Measurements from ENCODE around the gene B4GALT3. TPM values are rescaled to one million over a fixed set of nuclear protein-coding genes. Genes with fewer than 3 reads are reported as not detected.

B4GALT3 gene
- total RNA-seq, 1 experiment from 2014 or later = 105 TPM

- DNase-seq = no peak
- no peak overlapping the region for H3K4me3 ChIP-seq (ENCODE audit: insufficient read depth, low read depth, low read length)
- H3K27me3 ChIP-seq (ENCODE audit: control insufficient read depth, insufficient read depth, low read length) = no peaks in the 10 kb centered on the region
- H3K36me3 ChIP-seq (replicated peaks; ENCODE audit: control insufficient read depth, insufficient read depth, low read length) = peaks cover 18% of the 10 kb centered on the region
These were observed 39.8 kb upstream of the B4GALT3 start for GRCh38 chr1:161216945-161217712.

GRCh38 chr1:161215076-161215475 lies 37.8 kb upstream of the B4GALT3 start, which contains the start of gene FCER1G:
TSS of gene FCER1G (plus strand) at chr1:161215295. CDS start at chr1:161215322, 27 bp downstream.
- Histone ChIP-seq H3K4me3 (ENCODE audit: insufficient read depth, low read depth, low read length) (no peak within 1 kb of the TSS), H3K36me3 (replicated peaks; ENCODE audit: control insufficient read depth, insufficient read depth, low read length) (peaks cover 30% of the 10 kb centered on the region)
- DNase-seq = no peak

GRCh38 chr1:161214369-161214768 lies 37.1 kb upstream of the B4GALT3 start:
- no peak for DNase-seq
- Histone ChIP-seq H3K36me3 (replicated peaks; ENCODE audit: control insufficient read depth, insufficient read depth, low read length) (peaks cover 32% of the 10 kb centered on the region), H3K4me3 (ENCODE audit: insufficient read depth, low read depth, low read length) (no peak overlapping the region), H3K27me3 (ENCODE audit: control insufficient read depth, insufficient read depth, low read length) (no peaks in the 10 kb centered on the region)

More at GRCh38 chr1:161215076-161215475, 37.8 kb upstream of the B4GALT3 start, which contains the start of gene FCER1G:
- no peaks in the 10 kb centered on the region for H3K27me3 ChIP-seq (ENCODE audit: control insufficient read depth, insufficient read depth, low read length)

GRCh38 chr1:161209790-161210409 lies 32.6 kb upstream of the B4GALT3 start:
- Histone ChIP-seq H3K36me3 (replicated peaks; ENCODE audit: control insufficient read depth, insufficient read depth, low read length) (peaks cover 41% of the 10 kb centered on the region), H3K4me3 (ENCODE audit: insufficient read depth, low read depth, low read length) (no peak overlapping the region), H3K27me3 (ENCODE audit: control insufficient read depth, insufficient read depth, low read length) (no peaks in the 10 kb centered on the region)
- DNase-seq = peak; percentile 91

- no peak overlapping the region for H3K4me3 ChIP-seq (ENCODE audit: insufficient read depth, low read depth, low read length)
- no peaks in the 10 kb centered on the region for H3K27me3 ChIP-seq (ENCODE audit: control insufficient read depth, insufficient read depth, low read length)
- peaks cover 30% of the 10 kb centered on the region for H3K36me3 ChIP-seq (replicated peaks; ENCODE audit: control insufficient read depth, insufficient read depth, low read length)
- DNase-seq = no peak
These were observed 29.9 kb upstream of the B4GALT3 start for GRCh38 chr1:161207173-161207572.

GRCh38 chr1:161206411-161207140 lies 29.3 kb upstream of the B4GALT3 start:
- Histone ChIP-seq H3K36me3 (replicated peaks; ENCODE audit: control insufficient read depth, insufficient read depth, low read length) (peaks cover 27% of the 10 kb centered on the region), H3K27me3 (ENCODE audit: control insufficient read depth, insufficient read depth, low read length) (no peaks in the 10 kb centered on the region), H3K4me3 (ENCODE audit: insufficient read depth, low read depth, low read length) (no peak overlapping the region)
- no peak for DNase-seq

- DNase-seq = peak; percentile 91
- no peaks in the 10 kb centered on the region for H3K27me3 ChIP-seq (ENCODE audit: control insufficient read depth, insufficient read depth, low read length)
- peaks cover 14% of the 10 kb centered on the region for H3K36me3 ChIP-seq (replicated peaks; ENCODE audit: control insufficient read depth, insufficient read depth, low read length)
- peak within 1 kb of the TSS; percentile 82 for H3K4me3 ChIP-seq (ENCODE audit: insufficient read depth, low read depth, low read length)
These were observed 24.8 kb upstream of the B4GALT3 start, which contains the start of gene NDUFS2 for GRCh38 chr1:161201836-161202712. TSS of gene NDUFS2 (plus strand) at chr1:161202367. CDS start at chr1:161202386, 19 bp downstream.

GRCh38 chr1:161200992-161201835 lies 23.9 kb upstream of the B4GALT3 start:
- peak; percentile 60 for DNase-seq
- Histone ChIP-seq H3K4me3 (ENCODE audit: insufficient read depth, low read depth, low read length) (peak overlapping the region; percentile 30), H3K36me3 (replicated peaks; ENCODE audit: control insufficient read depth, insufficient read depth, low read length) (peaks cover 7% of the 10 kb centered on the region), H3K27me3 (ENCODE audit: control insufficient read depth, insufficient read depth, low read length) (no peaks in the 10 kb centered on the region)

- Histone ChIP-seq H3K36me3 (replicated peaks; ENCODE audit: control insufficient read depth, insufficient read depth, low read length) (peaks cover 11% of the 10 kb centered on the region), H3K27me3 (ENCODE audit: control insufficient read depth, insufficient read depth, low read length) (no peaks in the 10 kb centered on the region), H3K4me3 (ENCODE audit: insufficient read depth, low read depth, low read length) (peak overlapping the region; percentile 13; the same call in 1 of the 2 replicates)
- DNase-seq = peak; percentile 54
These were observed 23.2 kb upstream of the B4GALT3 start for GRCh38 chr1:161200421-161200991.

- DNase-seq = peak; percentile 48
- H3K27me3 ChIP-seq (ENCODE audit: control insufficient read depth, insufficient read depth, low read length) = no peaks in the 10 kb centered on the region
- peaks cover 13% of the 10 kb centered on the region for H3K36me3 ChIP-seq (replicated peaks; ENCODE audit: control insufficient read depth, insufficient read depth, low read length)
- no peak overlapping the region for H3K4me3 ChIP-seq (ENCODE audit: insufficient read depth, low read depth, low read length)
These were observed 22.3 kb upstream of the B4GALT3 start for GRCh38 chr1:161199506-161200139.

- DNase-seq = peak; percentile 73
- Histone ChIP-seq H3K27me3 (ENCODE audit: control insufficient read depth, insufficient read depth, low read length) (no peaks in the 10 kb centered on the region), H3K36me3 (replicated peaks; ENCODE audit: control insufficient read depth, insufficient read depth, low read length) (peaks cover 13% of the 10 kb centered on the region), H3K4me3 (ENCODE audit: insufficient read depth, low read depth, low read length) (peak within 1 kb of the TSS; percentile 30)
These were observed 21.7 kb upstream of the B4GALT3 start, which contains the start of gene ADAMTS4 for GRCh38 chr1:161198897-161199431. TSS of gene ADAMTS4 (minus strand) at chr1:161199054. CDS start at chr1:161198627, 427 bp downstream.

GRCh38 chr1:161198194-161198896 lies 21.0 kb upstream of the B4GALT3 start:
- peak; percentile 94 for DNase-seq
- Histone ChIP-seq H3K27me3 (ENCODE audit: control insufficient read depth, insufficient read depth, low read length) (no peaks in the 10 kb centered on the region), H3K36me3 (replicated peaks; ENCODE audit: control insufficient read depth, insufficient read depth, low read length) (peaks cover 9% of the 10 kb centered on the region), H3K4me3 (ENCODE audit: insufficient read depth, low read depth, low read length) (peak overlapping the region; percentile 30)

Measured in H7 (cell line).